Muscle of arm (tissue), 12 donors: Measurements from ENCODE around the gene PCDHGB5. TPM values are rescaled to one million over a fixed set of nuclear protein-coding genes. Genes with fewer than 3 reads are reported as not detected.

Experiments
- DNase-seq: peaks from one replicate; pipeline ENCODE4 v3.0.0-alpha.2; 2013
- polyA plus RNA-seq, 12 donors: library from polyadenylated mRNA; unstranded; fragments of 120-200 nt; gene quantifications; one replicate each; pipeline ENCODE4 v1.2.1, GENCODE V29; 2013; ENCODE audit not compliant: insufficient read length in 12 of 12

PCDHGB5 gene
- polyA plus RNA-seq, 12 donors: 2.7 to 7.7 (median 4.0) TPM; not detected in 1

DNA sequence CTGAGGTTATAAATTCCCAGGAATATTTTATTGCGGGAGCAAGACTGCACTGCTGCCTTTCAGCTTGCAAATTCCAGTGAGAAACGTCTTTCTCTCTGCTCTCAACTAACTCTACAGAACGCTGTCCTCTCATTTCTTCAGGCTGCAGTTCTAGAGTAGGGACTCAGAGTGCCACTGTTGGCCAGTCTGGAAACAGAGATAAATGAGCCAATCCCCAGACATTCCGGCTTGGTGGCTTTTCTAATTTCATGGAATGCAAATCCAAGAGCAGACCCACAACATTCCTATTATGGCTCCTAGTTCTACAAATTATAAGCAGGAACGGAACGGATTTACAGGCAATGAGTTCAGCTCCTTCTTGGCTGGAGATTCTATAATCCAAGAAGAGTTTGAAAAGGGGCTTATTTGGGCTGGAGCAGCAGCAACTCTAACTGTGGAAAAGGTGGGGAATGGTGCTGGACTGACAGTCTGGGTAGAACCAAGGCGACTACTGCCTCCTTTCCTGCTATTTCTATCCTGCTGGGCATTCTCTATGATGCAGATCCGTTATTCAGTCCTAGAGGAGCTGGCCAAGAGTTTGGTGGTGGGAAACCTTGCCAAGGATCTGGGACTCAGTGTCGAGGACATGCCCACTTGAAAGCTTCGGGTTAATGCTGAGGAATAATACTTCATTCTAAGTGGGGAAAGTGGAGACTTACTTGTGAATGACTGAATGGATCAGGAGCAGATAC is 41.8 kb downstream of the PCDHGB5 start:
- DNase-seq: no peak

DNA sequence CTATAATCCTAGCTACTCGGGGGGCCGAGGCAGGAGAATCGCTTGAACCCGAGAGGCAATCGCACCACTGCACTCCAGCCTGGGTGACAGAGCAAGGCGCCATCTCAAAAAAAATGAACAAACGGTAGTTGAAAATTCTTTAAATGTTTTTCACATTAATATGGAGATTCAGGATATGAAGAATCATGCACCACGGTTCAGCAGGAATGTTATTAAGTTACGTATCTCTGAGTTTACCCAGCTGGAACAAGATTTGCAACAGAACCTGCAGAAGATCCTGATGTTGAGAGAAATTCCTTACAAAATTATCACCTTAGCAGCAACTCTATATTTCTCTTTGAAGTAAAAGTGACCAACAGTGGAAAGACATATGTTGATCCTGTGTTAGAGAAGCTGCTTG is 42.6 kb downstream of the PCDHGB5 start:
- no peak for DNase-seq

DNA sequence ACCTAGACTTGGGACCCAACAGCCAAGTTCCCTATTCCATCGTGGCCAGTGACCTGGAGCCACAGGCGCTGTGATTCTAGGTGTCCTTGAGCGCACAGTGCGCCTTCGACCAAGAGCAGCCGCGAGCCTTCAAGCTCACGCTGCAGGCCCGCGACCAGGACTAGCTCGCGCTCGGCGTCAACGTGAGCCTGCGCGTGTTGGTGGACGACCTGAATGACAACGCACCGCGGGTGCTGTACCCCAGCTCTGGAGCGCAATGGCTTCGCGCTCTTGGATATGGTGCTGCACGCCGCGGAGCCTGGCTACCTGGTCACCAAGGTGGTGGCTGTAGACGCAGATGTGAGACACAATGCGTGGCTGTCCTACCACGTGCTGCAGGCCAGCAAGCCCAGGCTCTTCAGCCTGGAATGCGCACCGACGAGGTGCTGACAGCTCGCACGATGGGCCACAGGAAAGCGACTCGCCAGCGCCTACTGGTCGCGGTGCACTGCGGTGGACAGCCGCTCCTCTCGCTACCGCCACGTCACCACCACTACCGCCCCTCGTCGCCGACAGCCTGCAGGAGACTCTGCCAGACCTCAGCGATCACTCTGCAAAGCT is 43.9 kb downstream of the PCDHGB5 start:
- DNase-seq: no peak

Other genes with a start within 250 kb of the PCDHGB5 start
- 1 to 10 TPM in 11 of 12 donors, not detected in 1; 1.6 to 3.8 (median 1.9) TPM for gene PCDHB6, start 247.9 kb upstream of the PCDHGB5 start, polyA plus RNA-seq
- 1 to 10 TPM in 11 of 12 donors, not detected in 1; 1.8 to 3.3 (median 2.4) TPM for gene PCDHB7, start 225.3 kb upstream of the PCDHGB5 start, polyA plus RNA-seq
- 1 to 10 TPM in 6 of 12 donors, under 1 TPM in 4, not detected in 2; 0.44 to 1.6 (median 1.2) TPM for gene PCDHB8, start 220.2 kb upstream of the PCDHGB5 start, polyA plus RNA-seq
- gene PCDHB16, start 215.6 kb upstream of the PCDHGB5 start, polyA plus RNA-seq: 1 to 10 TPM in 11 of 12 donors, not detected in 1; 2.8 to 6.3 (median 3.9) TPM
- 1 to 10 TPM in 10 of 12 donors, not detected in 2; 1.4 to 4.6 (median 2.3) TPM for gene PCDHB9, start 210.8 kb upstream of the PCDHGB5 start, polyA plus RNA-seq
- 1 to 10 TPM in 10 of 12 donors, not detected in 2; 3.2 to 5.7 (median 4.8) TPM for gene PCDHB10, start 205.6 kb upstream of the PCDHGB5 start, polyA plus RNA-seq
- gene PCDHB11, start 198.3 kb upstream of the PCDHGB5 start, polyA plus RNA-seq: 1 to 10 TPM in 11 of 12 donors, not detected in 1; 1.6 to 3.4 (median 2.5) TPM
- 1 to 10 TPM in 11 of 12 donors, not detected in 1; 1.9 to 3.8 (median 2.8) TPM for gene PCDHB12, start 189.2 kb upstream of the PCDHGB5 start, polyA plus RNA-seq
- gene PCDHB13, start 184.0 kb upstream of the PCDHGB5 start, polyA plus RNA-seq: 1 to 10 TPM in 11 of 12 donors, not detected in 1; 2.2 to 4.3 (median 3.0) TPM
- gene PCDHB14, start 174.6 kb upstream of the PCDHGB5 start, polyA plus RNA-seq: 1 to 10 TPM in 11 of 12 donors, not detected in 1; 5.4 to 9.6 (median 7.0) TPM
- gene PCDHB15, start 152.6 kb upstream of the PCDHGB5 start, polyA plus RNA-seq: 10 to 100 TPM in 1 of 12 donors, 1 to 10 TPM in 10, not detected in 1; 5.8 to 12.3 (median 6.8) TPM
- not detected for gene SLC25A2, start 93.9 kb upstream of the PCDHGB5 start, polyA plus RNA-seq
- gene TAF7, start 77.2 kb upstream of the PCDHGB5 start, polyA plus RNA-seq: 100 to 1,000 TPM in 2 of 12 donors, 10 to 100 TPM in 9, not detected in 1; 77.9 to 106 (median 91.7) TPM
- gene PCDHGA1, start 67.4 kb upstream of the PCDHGB5 start, polyA plus RNA-seq: under 1 TPM in 10 of 12 donors, not detected in 2; 0.44 to 0.86 (median 0.56) TPM
- gene PCDHGA2, start 59.2 kb upstream of the PCDHGB5 start, polyA plus RNA-seq: 1 to 10 TPM in 11 of 12 donors, not detected in 1; 1.6 to 5.9 (median 2.5) TPM
- gene PCDHGA3, start 54.1 kb upstream of the PCDHGB5 start, polyA plus RNA-seq: 1 to 10 TPM in 10 of 12 donors, not detected in 2; 1.2 to 1.8 (median 1.4) TPM
- 1 to 10 TPM in 1 of 12 donors, under 1 TPM in 9, not detected in 2; 0.32 to 1.0 (median 0.65) TPM for gene PCDHGB1, start 47.8 kb upstream of the PCDHGB5 start, polyA plus RNA-seq
- gene PCDHGA4, start 42.9 kb upstream of the PCDHGB5 start, polyA plus RNA-seq: 1 to 10 TPM in 9 of 12 donors, under 1 TPM in 1, not detected in 2; 0.93 to 1.9 (median 1.5) TPM
- gene PCDHGB2, start 38.0 kb upstream of the PCDHGB5 start, polyA plus RNA-seq: 1 to 10 TPM in 10 of 12 donors, not detected in 2; 1.8 to 3.0 (median 2.1) TPM
- gene PCDHGA5, start 33.8 kb upstream of the PCDHGB5 start, polyA plus RNA-seq: 1 to 10 TPM in 10 of 12 donors, not detected in 2; 2.1 to 3.4 (median 2.7) TPM
- gene PCDHGB3, start 27.7 kb upstream of the PCDHGB5 start, polyA plus RNA-seq: 1 to 10 TPM in 8 of 12 donors, under 1 TPM in 2, not detected in 2; 0.94 to 2.0 (median 1.3) TPM
- gene PCDHGA6, start 24.1 kb upstream of the PCDHGB5 start, polyA plus RNA-seq: 1 to 10 TPM in 10 of 12 donors, not detected in 2; 2.5 to 5.4 (median 3.5) TPM
- 1 to 10 TPM in 10 of 12 donors, not detected in 2; 1.1 to 2.0 (median 1.6) TPM for gene PCDHGA7, start 15.2 kb upstream of the PCDHGB5 start, polyA plus RNA-seq
- 1 to 10 TPM in 11 of 12 donors, not detected in 1; 1.9 to 3.5 (median 2.3) TPM for gene PCDHGB4, start 10.2 kb upstream of the PCDHGB5 start, polyA plus RNA-seq
- 1 to 10 TPM in 1 of 12 donors, under 1 TPM in 9, not detected in 2; 0.34 to 1.1 (median 0.66) TPM for gene PCDHGA8, start 5.3 kb upstream of the PCDHGB5 start, polyA plus RNA-seq
- gene PCDHGA9, start 4.8 kb downstream of the PCDHGB5 start, polyA plus RNA-seq: 1 to 10 TPM in 11 of 12 donors, not detected in 1; 2.8 to 5.2 (median 4.2) TPM
- 1 to 10 TPM in 11 of 12 donors, not detected in 1; 2.8 to 7.7 (median 4.3) TPM for gene PCDHGB6, start 10.1 kb downstream of the PCDHGB5 start, polyA plus RNA-seq
- gene PCDHGA10, start 15.0 kb downstream of the PCDHGB5 start, polyA plus RNA-seq: 1 to 10 TPM in 11 of 12 donors, not detected in 1; 1.3 to 3.4 (median 1.8) TPM
- 10 to 100 TPM in 3 of 12 donors, 1 to 10 TPM in 8, not detected in 1; 6.5 to 14.7 (median 8.6) TPM for gene PCDHGB7, start 19.7 kb downstream of the PCDHGB5 start, polyA plus RNA-seq
- gene PCDHGA11, start 23.1 kb downstream of the PCDHGB5 start, polyA plus RNA-seq: 1 to 10 TPM in 10 of 12 donors, not detected in 2; 2.6 to 5.1 (median 3.4) TPM
- 1 to 10 TPM in 10 of 12 donors, not detected in 2; 1.2 to 4.6 (median 2.1) TPM for gene PCDHGA12, start 32.6 kb downstream of the PCDHGB5 start, polyA plus RNA-seq
- 100 to 1,000 TPM in 7 of 12 donors, 10 to 100 TPM in 4, not detected in 1; 86.1 to 193 (median 119) TPM for gene PCDHGC3, start 78.0 kb downstream of the PCDHGB5 start, polyA plus RNA-seq
- 1 to 10 TPM in 9 of 12 donors, under 1 TPM in 1, not detected in 2; 0.93 to 2.7 (median 1.7) TPM for gene PCDHGC4, start 87.1 kb downstream of the PCDHGB5 start, polyA plus RNA-seq
- gene PCDHGC5, start 91.1 kb downstream of the PCDHGB5 start, polyA plus RNA-seq: 1 to 10 TPM in 2 of 12 donors, under 1 TPM in 8, not detected in 2; 0.19 to 1.3 (median 0.71) TPM
- 10 to 100 TPM in 11 of 12 donors, not detected in 1; 19.9 to 47.9 (median 22.4) TPM for gene DIAPH1, start 221.1 kb downstream of the PCDHGB5 start, polyA plus RNA-seq
- 10 to 100 TPM in 11 of 12 donors, not detected in 1; 36.9 to 87.4 (median 51.4) TPM for gene HDAC3, start 238.9 kb downstream of the PCDHGB5 start, polyA plus RNA-seq
- under 1 TPM in 10 of 12 donors, not detected in 2; 0.10 to 0.84 (median 0.29) TPM for gene RELL2, start 239.1 kb downstream of the PCDHGB5 start, polyA plus RNA-seq